Cardiac muscle cell (in vitro differentiated cells and primary cell): Measurements from ENCODE around the gene PAQR6. TPM values are rescaled to one million over a fixed set of nuclear protein-coding genes. Genes with fewer than 3 reads are reported as not detected.

Experiments used
- DNase-seq, 2 donors: peaks; one replicate each; pipeline versions ENCODE4 v3.0.0 to v3.0.0-alpha.2; 2010 to 2017; ENCODE audit warnings: low read depth in 1 of 2, low spot score in 1 of 2
- H3K27ac ChIP-seq: fragments of 200-600 bp; sonication (generic); 2 replicates; pipeline ENCODE4 v1.5.1; 2016
- H3K27me3 ChIP-seq: fragments of 200-600 bp; sonication (generic); 2 replicates; pipeline ENCODE4 v1.6.0; 2016; ENCODE audit warnings: control low read depth
- H3K36me3 ChIP-seq: fragments of 200-600 bp; sonication (generic); 2 replicates; pipeline ENCODE4 v1.5.1; 2016; ENCODE audit warnings: control low read depth
- H3K4me1 ChIP-seq: fragments of 200-600 bp; sonication (generic); 2 replicates; pipeline ENCODE4 v1.8.1; 2017; ENCODE audit warnings: low read depth, mild to moderate bottlenecking, mixed run types
- H3K4me3 ChIP-seq: fragments of 200-600 bp; sonication (generic); 2 replicates; pipeline ENCODE4 v1.5.1; 2016; ENCODE audit warnings: mild to moderate bottlenecking
- H3K9me3 ChIP-seq: fragments of 200-600 bp; sonication (generic); 2 replicates; pipeline ENCODE4 v1.5.1; 2017; ENCODE audit warnings: low read depth, mild to moderate bottlenecking, control low read depth
- polyA plus RNA-seq: library from polyadenylated mRNA; unstranded; fragments of >200 nt; fragmentation: Nextera tagmentation; extraction: Ambion mirVana; gene quantifications from 2 replicates; pipeline ENCODE4 v1.2.1, GENCODE V29; 2016
- total RNA-seq: library from RNA; depleted of rRNA; stranded (reverse); fragments of >200 nt; gene quantifications from 2 replicates; pipeline ENCODE4 v1.2.3, GENCODE V29; 2016
- TF ChIP-seq, protein P1 (sequence below): IDR thresholded peaks from 2 replicates; pipeline ENCODE4 v1.5.1; 2012; ENCODE audit warnings: low read depth, mild to moderate bottlenecking, low read length

Gene PAQR6
- total and polyA plus RNA-seq, 2 experiments from 2014 or later = 35.7 to 40.1 TPM

DNA sequence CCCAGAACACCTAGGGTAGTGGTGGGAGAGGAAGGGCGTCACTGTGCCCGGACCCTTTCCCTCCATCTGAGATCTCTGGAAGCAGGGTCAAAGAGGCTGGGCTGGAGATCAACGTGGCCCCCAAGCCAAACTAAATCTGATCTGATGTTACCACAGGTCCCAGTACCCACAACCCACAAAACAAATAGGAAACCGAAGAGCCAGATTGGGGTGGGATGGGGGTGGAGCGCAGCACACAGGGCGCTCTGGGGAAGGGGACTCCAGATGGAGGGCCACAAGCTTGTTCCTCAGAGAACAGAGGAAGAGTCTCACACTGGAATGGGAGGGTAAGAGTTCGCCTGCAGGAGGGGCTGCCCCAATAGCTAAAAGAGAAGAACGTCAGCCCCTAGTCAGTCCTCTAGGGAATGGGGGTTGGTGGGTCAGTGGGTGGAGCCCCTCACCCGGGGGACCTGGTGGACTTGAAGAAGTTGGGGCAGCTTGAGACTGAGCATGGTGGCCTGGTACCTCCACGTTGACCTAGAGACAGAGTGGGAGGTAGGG lies 1.5 kb downstream of the PAQR6 start:
- TF ChIP-seq, protein P1, sequence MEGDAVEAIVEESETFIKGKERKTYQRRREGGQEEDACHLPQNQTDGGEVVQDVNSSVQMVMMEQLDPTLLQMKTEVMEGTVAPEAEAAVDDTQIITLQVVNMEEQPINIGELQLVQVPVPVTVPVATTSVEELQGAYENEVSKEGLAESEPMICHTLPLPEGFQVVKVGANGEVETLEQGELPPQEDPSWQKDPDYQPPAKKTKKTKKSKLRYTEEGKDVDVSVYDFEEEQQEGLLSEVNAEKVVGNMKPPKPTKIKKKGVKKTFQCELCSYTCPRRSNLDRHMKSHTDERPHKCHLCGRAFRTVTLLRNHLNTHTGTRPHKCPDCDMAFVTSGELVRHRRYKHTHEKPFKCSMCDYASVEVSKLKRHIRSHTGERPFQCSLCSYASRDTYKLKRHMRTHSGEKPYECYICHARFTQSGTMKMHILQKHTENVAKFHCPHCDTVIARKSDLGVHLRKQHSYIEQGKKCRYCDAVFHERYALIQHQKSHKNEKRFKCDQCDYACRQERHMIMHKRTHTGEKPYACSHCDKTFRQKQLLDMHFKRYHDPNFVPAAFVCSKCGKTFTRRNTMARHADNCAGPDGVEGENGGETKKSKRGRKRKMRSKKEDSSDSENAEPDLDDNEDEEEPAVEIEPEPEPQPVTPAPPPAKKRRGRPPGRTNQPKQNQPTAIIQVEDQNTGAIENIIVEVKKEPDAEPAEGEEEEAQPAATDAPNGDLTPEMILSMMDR = no peak
- peaks cover 5% of the 10 kb centered on the region for H3K4me1 ChIP-seq
- no peaks in the 10 kb centered on the region for H3K9me3 ChIP-seq
- DNase-seq = no peak
- H3K27ac ChIP-seq = no peak overlapping the region
- no peak overlapping the region for H3K4me3 ChIP-seq
- H3K27me3 ChIP-seq = no peaks in the 10 kb centered on the region
- peaks cover 9% of the 10 kb centered on the region for H3K36me3 ChIP-seq

DNA sequence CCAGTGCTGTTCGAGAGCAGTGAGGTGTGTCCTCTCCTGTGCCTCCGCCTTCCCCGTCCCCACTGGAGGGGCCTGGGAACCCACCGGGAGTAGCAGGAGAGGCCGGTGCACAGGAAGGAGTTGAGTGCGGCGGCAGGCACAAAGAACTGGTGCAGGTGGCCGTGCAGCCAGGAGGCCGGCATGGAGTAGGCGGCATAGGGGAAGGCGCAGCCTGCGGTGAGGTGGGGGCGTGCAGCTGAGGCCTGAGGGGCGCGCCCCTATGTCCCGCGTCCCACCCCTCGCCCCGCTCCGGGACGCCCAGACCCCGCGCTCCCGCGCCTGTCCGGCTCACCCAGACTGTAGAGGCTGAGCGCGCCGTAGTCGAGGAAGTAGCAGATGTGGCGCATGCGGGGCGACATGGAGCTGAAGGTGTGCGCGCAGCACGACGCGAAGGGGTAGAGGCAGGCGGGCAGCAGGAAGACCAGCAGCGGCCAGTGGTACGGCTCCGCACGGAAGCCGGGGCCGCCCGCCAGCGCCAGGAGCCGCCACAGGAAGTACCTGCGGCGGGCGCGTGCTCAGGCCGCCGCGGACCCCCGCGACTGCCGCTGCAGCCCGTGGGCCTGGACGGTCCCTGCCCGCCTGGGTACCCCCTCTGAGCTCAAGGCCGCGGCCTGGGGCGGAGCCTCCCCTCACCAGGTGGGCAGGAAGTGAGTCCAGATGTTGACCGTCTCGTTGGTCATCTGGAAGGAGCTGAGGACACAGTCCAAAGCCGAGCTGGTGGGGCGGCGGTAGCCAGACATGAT lies 2.2 kb downstream of the PAQR6 start:
- TF ChIP-seq, protein P1 = no peak
- Histone ChIP-seq H3K27me3 (no peaks in the 10 kb centered on the region), H3K4me1 (no peaks in the 10 kb centered on the region), H3K9me3 (no peaks in the 10 kb centered on the region), H3K27ac (no peak overlapping the region), H3K4me3 (no peak overlapping the region), H3K36me3 (peaks cover 8% of the 10 kb centered on the region)
- DNase-seq = peak in 1 of 2 donors; percentile 33

DNA sequence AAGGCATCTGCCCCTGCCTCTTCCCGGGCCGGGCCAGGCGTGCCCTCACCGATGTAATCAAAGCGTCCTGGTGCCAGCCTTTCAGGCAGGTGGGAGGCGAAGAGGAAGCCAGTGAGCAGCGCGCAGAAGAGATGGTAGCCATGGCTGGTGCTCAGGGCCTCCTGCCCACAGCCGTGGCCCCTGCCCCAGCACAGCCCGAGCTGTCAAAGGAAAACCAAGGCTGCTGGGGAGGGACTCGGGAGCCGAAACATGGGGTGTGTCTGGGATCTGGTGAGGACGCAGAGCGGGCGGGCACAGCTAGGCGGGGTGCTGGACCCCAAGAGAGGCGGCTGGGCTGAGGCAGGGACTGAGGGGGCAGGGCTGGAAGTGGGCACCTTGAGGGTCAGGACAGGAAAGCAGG lies 3.1 kb downstream of the PAQR6 start:
- H3K4me3 ChIP-seq = no peak overlapping the region
- no peaks in the 10 kb centered on the region for H3K4me1 ChIP-seq
- no peak for DNase-seq
- no peaks in the 10 kb centered on the region for H3K9me3 ChIP-seq
- H3K27me3 ChIP-seq = no peaks in the 10 kb centered on the region
- no peak overlapping the region for H3K27ac ChIP-seq
- peaks cover 3% of the 10 kb centered on the region for H3K36me3 ChIP-seq
- TF ChIP-seq, protein P1 = no peak

DNA sequence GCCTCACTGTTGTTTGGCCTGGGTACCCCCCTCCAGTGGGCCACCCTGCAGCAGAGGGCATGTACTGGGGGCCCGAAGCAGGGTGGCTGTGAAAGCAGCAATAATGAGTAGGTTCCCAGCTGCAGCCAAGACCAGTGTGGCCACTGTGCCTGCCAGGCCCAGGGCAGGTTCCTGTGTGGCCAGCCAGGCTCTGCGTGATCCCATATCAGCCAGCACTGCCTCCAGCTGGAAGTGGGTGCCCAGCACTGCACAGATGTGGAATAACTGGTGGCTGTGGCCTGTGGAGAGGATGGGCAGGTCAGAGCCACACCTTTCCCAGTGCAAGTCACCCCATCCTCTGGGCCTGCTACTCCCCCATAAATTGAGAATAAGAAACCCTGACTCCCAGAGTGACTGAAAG lies 3.7 kb downstream of the PAQR6 start:
- H3K36me3 ChIP-seq = peaks cover 1% of the 10 kb centered on the region
- no peaks in the 10 kb centered on the region for H3K4me1 ChIP-seq
- DNase-seq = no peak
- H3K27ac ChIP-seq = no peak overlapping the region
- H3K27me3 ChIP-seq = no peaks in the 10 kb centered on the region
- H3K4me3 ChIP-seq = no peak overlapping the region
- TF ChIP-seq, protein P1 = no peak
- H3K9me3 ChIP-seq = no peaks in the 10 kb centered on the region

DNA sequence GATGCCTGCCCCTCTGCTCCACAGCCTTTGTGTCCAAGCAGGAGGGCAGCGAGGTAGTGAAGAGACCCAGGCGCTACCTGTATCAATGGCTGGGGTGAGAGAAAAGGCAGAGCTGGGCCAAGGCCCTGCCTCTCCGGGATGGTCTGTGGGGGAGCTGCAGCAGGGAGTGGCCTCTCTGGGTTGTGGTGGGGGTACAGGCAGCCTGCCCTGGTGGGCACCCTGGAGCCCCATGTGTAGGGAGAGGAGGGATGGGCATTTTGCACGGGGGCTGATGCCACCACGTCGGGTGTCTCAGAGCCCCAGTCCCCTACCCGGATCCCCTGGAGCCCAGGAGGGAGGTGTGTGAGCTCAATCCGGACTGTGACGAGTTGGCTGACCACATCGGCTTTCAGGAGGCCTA lies 5.1 kb downstream of the PAQR6 start:
- H3K27ac ChIP-seq = peak overlapping the region; percentile 9
- H3K4me1 ChIP-seq = no peaks in the 10 kb centered on the region
- H3K27me3 ChIP-seq = no peaks in the 10 kb centered on the region
- no peak overlapping the region for H3K4me3 ChIP-seq
- no peaks in the 10 kb centered on the region for H3K9me3 ChIP-seq
- peaks cover 5% of the 10 kb centered on the region for H3K36me3 ChIP-seq
- TF ChIP-seq, protein P1 = no peak
- DNase-seq = no peak
